Endometrial microvascular endothelial cells (primary cell): ENCODE measurements around the gene UNKL. TPM values are rescaled to one million over a fixed set of nuclear protein-coding genes. Genes with fewer than 3 reads are reported as not detected.

Source experiments
- in situ Hi-C: cut with HindIII; loops from 2 replicates; pipeline ENCODE4 v1.10.0; 2017; ENCODE audit warnings: low sequenced_read_pairs, low pct_unique_long_range_greater_than_20kb; ENCODE audit errors: inconsistent ontology term
- total RNA-seq: library from RNA; depleted of rRNA; stranded (reverse); fragments of >200 nt; gene quantifications from one replicate; pipeline ENCODE4 v1.2.3, GENCODE V29; 2015; ENCODE audit errors: inconsistent ontology term

UNKL gene
- total RNA-seq, 1 donor from 2014 or later: 9.8 TPM

DNA sequence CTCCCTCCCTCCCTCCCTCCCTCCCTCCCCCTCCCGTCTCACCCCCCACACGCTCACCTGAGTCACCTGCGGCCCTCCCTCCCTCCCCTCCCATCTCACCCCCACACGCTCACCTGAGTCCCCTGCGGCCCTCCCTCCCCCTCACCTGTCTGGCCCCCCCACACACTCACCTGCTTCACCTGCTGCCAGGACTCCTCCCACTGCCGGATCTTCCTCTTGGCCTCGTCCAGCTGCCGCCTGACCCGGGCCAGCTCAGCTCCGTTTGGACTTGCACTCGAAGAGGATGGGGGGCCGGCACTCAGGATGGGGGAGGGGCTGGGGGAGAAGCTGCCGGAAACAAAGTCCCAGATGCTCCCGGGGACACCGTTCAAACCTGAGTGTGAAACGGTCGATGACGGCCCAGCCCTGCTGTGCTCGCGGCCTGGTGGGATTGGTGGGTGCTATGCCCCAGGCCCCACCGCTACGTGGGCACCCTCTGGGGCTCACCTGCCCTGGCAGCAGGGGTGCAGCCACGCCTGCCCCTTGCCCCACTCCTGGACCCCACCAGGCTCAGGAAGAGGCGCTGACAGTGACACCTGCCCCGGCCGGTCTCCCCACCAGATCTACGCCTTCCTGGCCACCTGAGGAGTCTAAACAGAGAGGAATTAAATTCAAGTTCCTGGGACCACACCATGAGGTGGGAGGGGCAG lies 46.9 kb downstream of the UNKL start:
- in situ Hi-C loops: no loop called here

DNA sequence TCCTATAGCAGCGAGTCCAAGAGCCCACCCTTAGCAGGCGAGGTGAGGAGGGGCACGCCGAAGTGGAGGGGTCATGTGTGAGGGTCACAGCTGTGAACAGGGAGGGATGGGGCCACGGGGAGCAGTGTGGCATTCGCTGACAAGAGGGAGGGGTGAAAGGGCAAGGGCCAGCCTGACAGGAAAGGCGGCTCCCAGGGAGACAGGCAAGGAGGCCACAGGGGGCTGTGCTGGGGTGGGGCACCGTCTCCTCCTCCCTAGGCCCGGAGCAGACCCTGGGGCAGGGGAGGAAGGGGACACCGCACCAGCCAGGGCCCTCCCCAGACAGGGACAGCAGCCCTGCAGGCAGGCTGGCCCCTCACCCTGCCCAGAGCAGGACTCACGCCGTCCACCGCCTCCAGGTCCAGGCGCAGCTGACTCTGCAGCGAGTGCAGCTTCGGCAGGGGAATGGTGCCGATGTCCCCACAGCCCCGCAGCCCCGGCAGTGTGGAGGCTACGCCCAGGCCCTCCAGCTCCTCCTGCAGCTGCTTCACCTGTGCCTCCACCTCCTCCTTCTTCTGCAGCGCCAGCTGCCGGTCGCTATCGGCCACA lies 47.7 kb downstream of the UNKL start:
- in situ Hi-C loops: no loop called here

DNA sequence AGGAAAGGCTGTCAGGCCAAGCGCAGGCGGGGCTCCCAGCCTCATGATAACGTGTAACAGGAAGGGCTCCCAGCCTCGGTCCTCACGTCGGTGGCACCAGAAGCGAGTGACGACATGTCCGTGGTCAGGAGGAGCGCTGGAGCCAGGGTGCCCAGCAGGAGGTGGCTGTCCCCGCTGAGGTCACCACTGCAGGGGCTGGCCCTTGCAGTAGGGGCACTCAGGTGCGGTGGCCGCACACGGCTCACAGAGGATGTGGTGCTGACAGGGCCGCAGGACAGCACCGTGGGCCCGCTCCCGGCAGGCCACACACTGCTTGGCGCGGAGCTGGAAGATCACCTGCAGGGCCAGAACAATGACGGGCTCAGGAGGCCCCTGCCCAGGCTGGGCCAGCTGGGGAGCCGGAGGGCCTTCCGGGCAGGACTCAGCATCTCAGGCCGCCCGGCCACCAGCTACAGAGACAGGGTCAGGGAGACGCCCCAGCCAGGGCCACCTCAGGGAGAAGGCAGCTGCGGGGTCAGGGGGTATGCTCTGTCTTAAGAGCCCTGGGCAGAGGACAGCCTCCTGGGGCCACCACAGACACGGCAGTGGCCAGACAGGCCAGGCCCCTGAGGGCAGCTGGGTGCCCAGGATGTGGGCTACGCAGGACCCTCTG lies 48.3 kb downstream of the UNKL start:
- in situ Hi-C loops: no loop called here

DNA sequence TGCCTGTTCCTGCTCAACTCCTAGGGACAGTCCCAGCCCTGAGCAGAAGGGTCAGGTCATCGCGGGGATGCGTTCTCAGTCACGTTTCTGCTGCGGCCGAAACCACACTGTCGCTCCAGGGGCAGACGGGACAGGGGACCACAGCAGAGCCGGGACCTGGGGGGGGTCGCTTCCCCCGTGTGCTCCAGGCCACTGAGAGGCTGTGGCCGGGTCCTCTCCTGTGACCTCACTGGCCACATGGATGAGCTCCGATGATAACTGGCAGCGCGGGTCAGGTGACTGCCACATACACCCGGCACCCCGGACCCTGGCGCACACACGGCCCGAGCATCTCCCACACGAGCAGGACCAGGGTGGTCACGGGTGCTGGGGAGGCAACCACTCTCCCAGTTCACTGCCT lies 50.0 kb downstream of the UNKL start:
- in situ Hi-C loops: no loop called here

DNA sequence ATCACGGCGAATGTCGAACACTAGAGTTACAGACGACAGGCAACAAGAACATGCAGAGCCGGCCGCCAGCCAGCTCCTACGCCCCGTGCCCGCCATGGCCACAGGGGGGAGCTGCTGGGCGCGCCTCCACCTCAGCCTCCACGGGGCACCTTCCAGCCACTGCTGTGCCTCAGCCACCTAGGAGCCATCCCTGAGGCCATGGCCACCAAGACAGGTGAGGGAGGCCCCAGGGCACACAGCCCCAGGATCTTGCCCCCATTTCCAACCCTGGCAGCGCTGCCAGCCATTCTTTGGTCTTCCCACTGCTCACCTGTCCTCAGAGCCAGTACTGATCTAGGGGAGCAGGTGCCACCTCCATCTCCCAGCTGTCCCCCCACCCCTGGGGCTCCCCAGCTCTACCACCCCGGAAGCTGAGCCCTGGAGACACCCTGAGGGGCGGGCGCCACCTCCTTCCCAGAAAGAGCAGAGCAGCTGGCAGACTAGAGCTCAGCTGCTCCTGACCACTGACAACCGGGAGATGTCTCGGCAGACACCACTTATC lies 50.9 kb downstream of the UNKL start:
- in situ Hi-C loops: no loop called here

DNA sequence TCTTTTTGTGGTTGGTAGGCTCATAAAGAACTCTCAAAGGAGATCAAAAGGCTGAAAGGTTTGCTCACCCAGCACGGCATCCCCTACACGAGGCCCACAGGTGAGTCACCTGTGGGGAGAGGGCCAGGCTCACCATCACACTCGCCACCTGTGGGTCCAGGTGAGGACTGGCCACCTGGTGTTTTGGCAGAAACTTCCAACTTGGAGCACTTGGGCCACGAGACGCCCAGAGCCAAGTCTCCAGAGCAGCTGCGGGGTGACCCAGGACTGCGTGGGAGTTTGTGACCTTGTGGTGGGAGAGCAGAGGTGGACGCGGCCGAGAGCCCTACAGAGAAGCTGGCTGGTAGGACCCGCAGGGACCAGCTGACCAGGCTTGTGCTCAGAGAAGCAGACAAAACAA lies 51.7 kb downstream of the UNKL start:
- in situ Hi-C loops: no loop called here

DNA sequence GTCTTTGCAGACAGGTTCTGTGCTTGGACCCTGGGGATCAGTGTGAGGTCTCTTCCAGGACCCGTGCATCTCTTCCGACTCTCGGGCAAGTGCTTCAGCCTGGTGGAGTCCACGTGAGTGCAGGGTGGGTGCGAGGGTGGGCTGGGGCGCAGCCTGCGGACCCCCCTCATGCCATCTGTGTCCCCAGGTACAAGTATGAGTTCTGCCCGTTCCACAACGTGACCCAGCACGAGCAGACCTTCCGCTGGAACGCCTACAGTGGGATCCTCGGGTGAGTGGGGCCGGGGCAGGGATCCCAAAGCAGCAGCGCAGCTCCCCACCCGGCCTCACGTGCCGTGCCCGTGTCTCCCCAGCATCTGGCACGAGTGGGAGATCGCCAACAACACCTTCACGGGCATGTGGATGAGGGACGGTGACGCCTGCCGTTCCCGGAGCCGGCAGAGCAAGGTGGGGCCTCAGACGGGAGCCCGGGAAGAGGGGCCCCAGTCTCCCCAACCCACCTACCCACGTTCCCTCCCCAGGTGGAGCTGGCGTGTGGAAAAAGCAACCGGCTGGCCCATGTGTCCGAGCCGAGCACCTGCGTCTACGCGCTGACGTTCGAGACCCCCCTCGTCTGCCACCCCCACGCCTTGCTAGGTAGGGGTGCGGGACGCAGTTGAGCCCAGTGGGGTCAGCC lies 52.7 kb downstream of the UNKL start:
- in situ Hi-C loops: no loop called here

DNA sequence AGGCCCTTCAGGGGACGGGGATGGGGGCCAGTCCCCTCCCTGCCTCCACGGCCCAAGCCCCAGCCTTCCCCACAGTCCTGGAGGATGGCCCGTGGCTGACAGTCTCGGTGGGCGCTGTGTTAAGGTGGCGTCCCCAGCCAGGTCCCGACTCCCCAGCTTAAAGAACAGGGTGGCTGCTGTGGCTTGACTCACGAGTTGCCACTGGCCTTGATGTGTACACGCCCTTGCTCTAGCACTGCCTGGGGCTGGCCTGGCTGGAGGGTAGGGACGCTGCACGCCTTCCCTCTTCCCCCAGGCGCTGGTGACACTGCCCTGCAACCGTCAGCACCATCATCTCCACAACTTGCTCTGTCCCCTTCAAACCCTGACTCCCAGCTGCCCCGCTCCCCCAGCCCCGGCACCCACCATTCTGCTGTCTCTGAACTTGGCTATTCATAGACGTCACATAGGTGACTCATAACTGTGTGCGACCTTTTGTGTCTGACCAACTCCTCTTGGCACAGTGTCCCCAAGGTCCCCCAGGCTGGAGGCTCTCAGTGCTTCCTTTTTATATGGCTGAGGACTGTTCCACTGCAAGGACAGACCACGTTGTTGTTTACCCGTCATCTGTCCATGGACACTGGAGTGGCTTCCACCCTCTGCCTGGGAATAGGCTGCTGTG lies 56.5 kb downstream of the UNKL start:
- in situ Hi-C loops: no loop called here

DNA sequence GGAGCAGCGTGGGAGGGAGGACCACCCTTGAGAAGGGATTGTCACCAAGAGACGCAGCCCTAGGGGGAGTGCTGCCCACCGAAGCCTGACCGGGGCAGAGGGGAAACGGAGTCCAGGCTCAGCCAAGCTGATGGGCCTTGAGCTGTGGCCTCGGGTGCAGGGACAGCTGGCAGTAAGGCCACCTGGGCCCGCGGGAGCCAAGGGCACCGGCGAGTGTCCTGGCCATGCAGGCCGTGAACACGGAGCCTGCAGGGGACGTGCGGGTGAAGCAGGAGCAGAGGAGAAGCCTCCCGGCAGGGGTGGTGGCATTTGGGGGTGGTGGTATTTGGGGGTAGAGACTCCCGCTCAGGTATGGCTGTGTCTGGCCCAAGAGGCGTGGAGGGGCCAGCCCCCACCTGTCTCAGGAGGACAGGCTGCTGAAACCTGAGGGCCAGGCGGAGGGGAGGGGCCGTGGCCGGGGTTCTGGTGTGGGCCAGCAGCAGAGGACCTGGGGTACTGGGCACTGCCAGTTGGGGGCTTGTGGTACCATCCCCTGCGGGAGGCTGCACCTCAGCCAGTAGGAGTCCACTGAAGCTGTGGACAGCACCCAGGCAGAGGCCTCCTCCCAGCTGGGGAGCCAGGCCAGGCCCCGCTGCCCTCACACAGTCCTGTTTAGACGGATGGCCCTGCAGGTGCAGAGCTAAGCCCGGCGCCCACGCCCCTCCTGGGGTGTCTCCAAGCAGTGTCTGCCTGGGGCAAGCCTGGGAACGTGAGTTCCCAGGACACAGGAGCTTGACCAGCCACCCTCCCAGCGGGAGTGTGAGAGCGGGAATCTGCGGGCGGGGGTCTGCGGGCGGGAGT lies 58.2 kb downstream of the UNKL start:
- in situ Hi-C loops: no loop called here

DNA sequence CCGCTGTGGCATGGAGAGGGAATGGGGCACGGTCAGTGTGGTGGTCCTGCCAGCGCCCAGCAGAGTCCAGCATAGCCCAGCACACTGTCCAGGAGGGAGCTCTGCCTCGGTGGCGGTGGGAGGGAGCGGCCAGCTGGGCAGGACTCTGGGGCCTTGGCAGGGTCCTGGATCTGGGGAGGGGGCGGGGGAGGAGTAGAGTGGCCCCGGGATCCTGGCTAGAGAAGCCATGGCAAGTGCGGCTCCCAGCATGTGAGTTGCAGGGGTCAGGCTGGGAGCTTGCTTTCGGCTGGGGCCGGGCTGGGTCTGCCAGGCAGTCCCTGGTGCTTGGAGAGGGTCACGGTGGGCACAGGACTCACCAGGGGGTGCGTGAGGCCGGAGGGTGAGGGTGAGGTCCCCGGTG lies 58.9 kb downstream of the UNKL start:
- in situ Hi-C loops: no loop called here

DNA sequence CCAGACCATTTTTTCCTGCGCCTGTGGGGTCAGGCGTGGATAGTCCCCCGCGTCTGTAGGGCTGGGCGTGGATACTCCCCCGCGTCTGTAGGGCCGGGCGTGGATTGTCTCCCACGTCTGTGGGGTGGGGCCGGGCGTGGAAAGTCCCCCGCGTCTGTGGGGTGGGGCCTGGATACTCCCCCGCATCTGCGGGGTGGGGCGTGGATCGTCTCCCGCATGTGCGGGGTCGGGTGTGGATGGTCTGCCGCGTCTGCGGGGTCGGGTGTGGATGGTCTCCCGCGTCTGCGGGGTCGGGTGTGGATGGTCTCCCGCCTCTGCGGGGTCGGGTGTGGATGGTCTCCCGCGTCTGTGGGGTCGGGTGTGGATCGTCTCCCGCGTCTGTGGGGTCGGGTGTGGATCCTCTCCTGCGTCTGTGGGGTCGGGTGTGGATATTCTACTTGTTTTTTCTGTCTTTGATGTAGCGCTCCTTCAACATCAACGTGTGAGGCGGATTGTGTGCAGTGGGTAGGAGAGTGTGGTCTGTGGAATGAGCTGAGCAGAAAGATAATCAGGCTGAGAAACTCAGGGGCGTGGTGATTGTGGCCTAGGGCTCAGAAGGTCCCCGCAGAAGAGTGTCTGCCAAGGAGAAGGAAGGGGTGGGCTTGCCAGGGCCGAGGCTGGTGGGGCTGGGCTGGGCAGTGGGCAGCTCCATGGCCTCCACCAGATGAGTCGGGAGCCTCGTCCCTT lies 59.5 kb downstream of the UNKL start:
- in situ Hi-C loops: no loop called here

DNA sequence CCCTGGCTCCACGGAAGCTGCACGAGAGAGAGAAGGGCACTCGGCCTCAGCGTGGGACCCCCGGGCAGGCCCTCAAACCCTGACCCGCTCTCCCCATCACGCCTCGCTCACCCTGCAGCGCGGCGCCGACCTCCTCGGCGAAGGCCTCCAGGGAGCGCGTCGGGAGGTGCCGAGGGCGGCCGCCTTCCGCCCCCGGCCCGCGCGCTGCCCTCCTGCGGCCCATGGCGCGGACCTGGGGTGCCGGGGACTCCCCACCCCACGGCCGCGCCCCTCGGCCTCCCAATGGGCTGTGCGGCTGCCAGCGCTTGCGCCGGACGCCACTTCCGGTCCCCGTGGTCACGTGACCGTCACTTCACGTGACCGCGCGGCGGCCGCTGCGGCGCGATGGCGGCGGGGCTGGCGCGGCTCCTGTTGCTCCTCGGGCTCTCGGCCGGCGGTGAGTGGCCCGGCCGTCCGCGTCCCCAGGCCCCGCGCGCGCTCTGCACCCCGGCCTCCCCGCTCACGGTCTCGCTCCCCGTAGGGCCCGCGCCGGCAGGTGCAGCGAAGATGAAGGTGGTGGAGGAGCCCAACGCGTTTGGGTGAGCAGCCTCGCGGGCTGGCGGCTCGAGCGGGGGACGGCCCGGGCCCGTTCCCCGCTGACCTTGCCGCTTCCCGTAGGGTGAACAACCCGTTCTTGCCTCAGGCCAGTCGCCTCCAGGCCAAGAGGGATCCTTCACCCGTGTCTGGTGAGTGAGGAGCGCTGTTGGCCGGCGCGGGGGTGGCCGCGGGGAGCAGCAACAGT lies 62.7 kb downstream of the UNKL start, which contains the start of the genes GNPTG and TSR3:
Gene GNPTG, plus strand, starts transcription at position 350 of the 781 bp plus-strand sequence. Its CDS starts 35 bp downstream, at position 385.
Gene TSR3, minus strand, starts transcription at position 297 of the 781 bp plus-strand sequence. Its CDS starts 74 bp downstream, at position 223.
- in situ Hi-C loops: no loop called here

DNA sequence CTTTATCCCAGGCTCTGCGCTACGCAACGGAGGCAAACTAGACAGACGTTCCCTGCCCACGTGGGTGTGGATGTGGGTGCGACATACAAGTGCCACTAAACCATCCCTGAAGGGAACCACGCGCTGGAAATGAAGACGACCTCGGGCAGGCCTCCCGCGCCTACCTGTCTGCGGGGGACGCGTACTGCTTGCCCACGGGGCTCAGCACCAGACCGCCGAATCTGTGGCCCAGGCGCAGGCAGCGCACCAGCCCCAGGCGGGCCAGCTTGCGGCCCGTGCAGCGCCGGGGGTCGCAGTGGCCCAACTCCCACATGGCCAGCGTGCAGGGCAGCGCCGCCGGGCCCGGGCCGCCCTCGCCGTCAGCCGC lies 63.3 kb downstream of the UNKL start:
- in situ Hi-C loops: no loop called here

DNA sequence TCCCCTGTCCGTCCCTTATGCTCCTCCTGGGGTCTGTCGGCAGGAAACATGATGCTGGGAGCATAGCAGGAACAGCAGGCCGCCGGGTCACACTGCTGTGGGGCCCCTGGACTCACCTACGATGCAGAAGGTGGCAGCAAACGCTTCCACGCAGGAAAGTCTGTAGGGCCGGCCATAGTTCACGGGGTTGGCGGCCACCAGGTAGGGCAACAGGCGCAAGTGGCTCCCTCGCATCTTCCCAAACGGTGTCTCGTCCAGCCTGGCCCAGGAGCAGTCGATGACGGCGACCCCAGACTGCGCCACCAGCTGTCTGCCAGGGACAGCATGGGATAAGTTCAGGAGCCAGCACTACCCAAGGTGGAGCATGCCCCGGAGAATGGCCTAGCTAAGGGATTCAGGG lies 63.8 kb downstream of the UNKL start:
- in situ Hi-C loops: no loop called here

DNA sequence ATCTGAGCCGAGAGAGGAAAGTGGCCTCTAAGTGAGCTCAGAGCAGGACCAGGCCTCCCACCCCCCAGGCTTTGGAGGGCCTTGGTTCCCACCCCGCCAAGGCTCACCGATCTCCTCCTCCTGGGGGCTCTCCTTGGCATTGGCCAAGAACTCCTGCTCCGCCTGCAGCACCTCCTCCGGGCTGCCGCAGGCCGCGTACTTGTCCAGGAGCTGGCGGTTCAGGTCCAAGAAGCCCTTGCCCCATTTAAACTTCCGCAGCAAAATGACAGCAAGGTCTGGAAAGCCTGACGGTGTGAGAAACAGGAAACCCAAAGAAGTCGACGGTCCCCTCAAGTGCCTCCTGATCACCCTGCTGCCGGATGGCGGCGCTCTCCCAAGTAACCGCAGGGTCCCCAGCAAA lies 64.6 kb downstream of the UNKL start:
- in situ Hi-C loops: no loop called here

DNA sequence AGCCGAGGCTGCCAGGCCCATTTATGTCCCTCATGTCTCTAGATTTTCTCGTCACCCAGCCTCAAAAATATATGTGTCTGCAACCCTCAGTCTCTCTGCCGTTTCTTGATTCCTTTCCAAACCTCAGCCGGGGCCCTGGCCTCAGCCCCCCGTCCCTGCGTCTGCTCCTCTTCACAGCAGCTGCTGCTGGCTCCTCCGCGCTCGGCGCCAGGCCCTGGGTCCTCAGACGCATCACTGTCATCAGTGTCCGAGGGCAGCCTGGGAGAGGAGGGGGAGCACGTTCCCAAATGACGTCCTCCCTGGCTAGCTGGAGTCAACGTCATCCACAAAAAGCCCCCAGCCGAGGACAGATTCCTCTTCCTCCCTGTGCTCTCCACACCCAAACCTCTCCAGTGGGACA lies 65.2 kb downstream of the UNKL start:
- in situ Hi-C loops: no loop called here

DNA sequence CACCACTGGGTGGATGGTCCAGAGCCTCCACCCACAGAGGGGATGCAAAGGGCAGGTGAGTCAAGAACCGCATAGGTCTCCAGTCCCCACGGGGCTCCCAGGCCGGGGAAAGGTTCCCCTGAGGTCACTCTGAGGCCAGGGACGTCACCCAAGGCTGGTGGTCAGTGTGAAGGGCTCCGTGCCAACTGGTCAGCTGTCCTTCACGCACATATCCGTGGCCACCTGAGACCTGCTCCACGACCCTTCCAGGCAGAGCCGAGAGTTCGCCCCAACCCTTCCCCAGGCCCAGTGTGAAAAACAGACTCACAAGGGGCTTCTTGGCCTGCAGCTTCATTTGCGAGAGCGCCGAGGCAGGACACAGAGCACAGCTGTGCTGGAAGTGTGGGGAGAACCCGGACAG lies 65.6 kb downstream of the UNKL start:
- in situ Hi-C loops: no loop called here
